Activated CD4-positive, alpha-beta T cell treated with anti-CD3 and anti-CD28 coated beads, Interleukin-2, Interleukin-6, amounts not matched to agents 100 ng/mL and 50 ng/mL, durations not matched to agents 16 hours and 8 hours (primary cell): ENCODE measurements around the gene GATB.
"Not testable (repeated sequence)": the region's sequence is repeated elsewhere in the genome, so short reads cannot be mapped to it uniquely, and the experiment has no call there.

ENCODE experiments used
- DNase-seq: peaks from one replicate; pipeline ENCODE4 v3.0.0-alpha.2; 2020

Gene GATB

DNA sequence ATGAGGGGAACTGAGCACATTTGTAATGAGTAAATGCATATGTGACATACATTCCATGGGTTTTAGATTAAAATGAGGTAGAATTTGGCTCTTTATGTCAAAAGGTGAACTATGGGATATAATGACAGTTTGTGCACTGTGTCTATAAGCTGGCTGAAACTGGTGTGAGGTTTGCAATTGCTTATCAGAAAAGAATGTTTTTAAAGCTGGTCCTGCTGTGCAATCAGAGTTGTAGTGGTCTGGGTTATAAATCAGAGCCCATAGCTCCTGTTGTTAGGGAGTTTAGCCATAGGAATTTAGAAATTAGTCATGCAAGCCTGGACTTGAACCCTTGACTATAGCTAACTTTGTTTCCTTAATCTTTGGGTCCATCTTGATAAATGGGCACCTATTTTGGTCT lies 23.1 kb upstream of the GATB start:
- no peak for DNase-seq

DNA sequence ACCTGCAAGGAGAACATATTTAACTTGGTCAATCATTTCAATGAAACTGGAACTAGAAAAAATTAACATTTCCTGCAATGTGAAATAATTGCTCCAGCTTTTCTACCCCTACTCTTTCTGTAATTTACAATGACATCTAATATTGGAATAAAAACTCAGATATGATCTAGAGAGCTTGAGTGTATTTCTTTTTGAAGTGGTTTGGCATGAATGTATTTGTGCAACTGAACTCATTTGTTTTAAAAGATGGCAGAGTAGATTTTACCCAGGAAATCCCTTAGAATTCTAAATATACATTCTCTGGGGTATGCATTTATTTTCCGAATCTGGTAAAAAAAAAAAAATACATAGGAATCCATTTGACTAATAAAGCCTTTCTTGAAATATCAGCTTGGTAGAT lies 21.5 kb upstream of the GATB start:
- no peak for DNase-seq

DNA sequence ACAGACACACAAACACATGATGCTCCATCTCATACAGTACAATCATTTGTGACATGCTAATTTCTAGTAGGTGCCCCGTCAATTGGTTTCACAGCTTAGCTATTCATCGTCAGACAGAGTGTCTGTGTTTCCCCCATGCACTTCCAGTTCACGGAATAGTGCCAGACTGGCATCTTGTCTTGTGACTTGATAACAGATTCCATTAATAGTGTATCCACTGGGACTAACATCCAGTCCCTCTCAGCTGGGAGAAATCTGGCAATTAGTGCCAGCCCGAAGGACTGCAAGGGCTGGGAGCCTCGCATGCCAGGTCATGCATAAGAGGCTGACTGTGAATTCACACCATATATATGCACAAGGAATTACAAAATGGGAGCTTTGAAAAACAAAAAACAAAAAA lies 20.2 kb upstream of the GATB start:
- DNase-seq: no peak

DNA sequence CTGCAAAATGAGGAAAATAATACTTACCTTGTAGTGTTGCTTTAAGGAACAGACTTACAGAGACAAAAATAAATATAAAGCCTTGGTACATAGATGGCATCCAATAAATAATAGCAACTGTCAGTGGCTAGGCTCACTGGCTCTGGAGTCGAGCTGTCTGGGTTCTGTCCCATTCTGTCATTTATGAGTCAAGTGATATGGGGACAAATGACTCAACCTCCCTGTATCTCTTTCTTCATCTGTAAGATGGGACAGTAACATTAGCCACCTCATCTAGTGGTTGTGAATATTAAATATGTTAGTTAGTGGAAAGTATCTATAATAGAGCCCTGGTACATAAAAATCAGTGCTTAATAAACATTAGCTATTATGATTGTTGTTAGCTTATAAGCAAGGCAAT lies 16.7 kb upstream of the GATB start:
- peak; percentile 4 for DNase-seq

DNA sequence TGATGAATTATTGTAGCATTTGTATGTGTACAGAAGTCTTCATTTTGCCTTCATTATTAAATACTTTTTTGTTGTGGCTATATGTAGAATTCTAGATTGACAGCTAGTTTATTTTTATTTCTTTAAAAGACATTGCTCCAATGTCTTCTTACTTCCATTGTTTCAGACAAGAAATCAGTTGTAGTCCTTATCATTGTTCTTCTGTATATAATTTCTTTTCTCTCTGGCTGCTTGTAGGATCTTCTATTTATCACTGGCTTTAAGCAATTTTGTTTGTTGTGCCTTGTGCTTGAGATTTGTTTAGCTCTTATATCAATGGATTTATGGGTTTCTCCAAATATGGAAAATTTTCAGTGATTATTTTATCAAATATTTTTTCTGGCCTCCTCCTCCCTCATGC lies 13.5 kb upstream of the GATB start:
- DNase-seq: no peak

DNA sequence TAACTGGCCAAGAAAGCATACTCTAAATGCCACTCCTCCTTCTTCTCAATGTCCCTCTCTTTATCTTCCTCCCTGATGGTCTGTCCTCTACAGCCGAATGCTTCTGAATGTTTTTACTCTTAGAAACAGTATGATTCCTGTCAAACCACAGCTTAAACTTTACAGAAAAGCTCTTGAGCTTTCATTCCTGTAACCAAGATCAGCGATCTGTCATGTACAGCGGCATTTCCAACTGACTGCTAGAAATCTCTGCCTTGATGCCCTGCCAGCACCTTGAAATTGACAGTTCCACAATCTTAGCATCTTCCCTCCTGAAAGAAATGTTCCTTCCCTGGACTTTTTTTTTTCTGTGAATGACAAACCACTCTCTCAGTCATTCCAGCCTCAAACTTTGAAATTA lies 11.5 kb upstream of the GATB start:
- DNase-seq: no peak

DNA sequence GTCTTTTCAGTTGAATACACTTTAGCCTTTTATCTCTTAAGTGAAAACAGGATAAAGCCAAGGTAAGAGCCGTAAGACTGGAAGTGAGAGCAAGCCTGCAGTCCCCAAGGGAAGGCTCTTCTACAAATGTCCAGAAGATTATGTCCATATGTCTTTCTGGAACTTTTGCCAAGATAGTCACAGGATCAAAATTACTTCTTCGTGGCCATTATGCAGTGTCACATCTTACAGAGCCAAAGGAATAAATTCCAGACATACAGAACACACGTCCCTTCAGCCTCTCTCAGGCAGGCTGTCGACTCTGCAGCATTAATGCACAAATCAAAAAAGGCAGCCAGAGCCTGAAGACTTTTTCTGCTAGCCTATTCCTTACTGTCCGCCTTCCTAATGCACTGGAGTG lies 10.9 kb upstream of the GATB start:
- DNase-seq: no peak

DNA sequence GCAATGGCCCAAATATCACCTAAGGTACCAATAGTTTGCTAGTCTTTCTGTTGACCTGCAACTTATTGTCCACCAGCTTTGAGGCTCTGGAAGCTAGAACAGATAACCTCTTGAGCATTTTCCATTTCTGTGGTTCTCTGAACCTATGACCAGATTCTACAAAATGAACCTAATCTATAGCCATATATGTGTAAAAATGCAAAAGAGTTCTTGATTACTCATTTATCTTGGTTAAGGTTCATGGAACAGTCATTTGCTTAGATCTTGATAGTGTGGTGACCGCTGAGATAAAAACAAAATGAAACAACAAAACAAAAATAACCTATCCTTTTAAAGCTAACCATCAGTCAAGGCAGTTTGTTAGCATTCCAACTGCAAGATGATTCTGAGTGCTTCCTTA lies 9.3 kb upstream of the GATB start:
- no peak for DNase-seq

DNA sequence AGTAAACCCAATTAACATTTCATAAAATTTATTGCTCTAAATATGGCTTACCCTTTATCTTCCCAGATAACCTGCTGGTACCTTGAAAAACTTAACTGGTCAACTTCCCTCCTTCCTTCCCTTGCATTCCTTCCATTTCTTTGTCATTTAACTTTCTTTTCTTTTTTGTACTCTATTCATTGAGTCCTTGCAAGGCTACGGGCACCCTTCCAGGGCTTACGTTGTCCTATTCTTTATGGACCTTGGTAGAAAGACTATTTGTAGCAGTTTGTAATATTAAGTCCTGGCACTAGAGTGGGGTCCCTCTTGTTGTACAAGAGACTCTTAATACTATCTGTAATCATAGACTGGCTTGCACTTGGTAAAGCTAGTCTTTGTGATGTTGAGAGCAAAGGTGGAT lies 8.0 kb upstream of the GATB start:
- no peak for DNase-seq

DNA sequence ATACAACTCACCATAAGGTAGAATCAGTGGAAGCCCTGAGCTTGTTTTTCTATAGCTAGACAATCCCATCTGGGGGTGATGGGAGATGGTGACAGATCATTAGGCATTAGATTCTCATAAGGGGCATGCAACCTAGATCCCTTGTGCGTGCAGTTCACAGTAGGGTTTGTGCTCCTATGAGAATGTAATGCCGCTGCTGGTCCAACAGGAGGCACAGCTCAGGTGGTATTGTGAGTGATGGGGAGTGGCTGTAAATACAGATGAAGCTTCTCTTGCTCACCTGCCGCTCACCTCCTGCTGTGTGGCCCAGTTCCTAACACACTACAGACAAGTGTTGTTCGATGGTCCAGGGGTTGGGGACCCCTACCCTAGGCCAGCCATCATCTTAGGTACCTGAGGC lies 5.9 kb upstream of the GATB start:
- no peak for DNase-seq

DNA sequence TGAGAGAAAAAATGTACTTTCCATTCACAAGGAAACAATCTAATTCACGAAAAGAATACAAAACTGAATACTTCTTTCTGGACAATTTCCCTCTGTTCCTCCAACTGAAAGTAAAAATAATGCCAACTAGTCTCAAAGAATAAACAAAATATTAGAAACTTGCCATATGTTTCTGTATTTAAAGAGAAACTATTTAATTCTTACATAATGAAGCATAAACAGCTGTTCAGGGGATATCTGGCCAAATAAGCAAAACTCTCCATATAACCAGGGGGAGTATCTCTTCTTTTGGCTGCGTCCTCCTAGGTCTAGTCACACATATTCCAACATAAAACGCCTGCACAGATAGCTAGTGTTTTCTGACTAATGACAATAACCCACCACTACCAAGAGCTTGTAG lies 805 bp downstream of the GATB start:
- DNase-seq: no peak

DNA sequence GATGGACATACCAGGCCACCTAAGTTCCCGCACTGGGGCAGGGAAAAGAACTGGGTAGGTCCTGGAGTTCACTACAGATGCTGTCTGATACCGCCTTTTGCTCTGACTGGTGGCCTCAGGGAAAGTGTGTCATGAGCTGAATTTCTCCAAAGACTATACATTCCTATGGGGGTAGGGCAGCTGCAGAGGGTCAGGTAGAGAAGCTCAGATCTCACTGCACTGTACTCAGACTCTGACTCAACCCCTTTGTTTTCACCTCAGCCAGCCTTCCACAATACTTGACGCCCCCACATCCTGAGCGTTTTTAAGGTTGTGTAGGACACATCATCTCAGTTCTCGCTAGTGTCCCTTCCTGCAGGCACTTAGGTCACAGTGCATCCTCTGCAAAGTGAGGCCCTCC lies 7.8 kb downstream of the GATB start:
- peak; percentile 14 for DNase-seq

DNA sequence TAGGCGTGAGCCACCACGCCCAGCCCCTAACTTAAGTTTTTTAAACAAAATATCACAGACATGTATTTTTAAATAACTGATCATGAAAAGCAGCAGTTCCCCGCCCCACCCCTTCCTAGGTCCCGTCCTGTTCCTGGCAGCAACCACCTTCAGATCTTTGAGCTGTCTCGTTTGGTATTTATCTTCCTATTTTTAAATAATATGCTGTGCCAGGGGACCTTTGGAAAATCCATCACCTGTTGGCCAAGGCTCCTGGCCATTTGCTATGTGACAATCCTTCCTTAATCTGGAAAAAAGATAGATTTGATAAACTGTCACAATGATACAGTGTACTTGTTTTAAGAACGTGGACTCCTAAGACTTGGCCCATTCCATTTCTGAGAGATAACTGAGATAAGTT lies 10.7 kb downstream of the GATB start:
- no peak for DNase-seq

DNA sequence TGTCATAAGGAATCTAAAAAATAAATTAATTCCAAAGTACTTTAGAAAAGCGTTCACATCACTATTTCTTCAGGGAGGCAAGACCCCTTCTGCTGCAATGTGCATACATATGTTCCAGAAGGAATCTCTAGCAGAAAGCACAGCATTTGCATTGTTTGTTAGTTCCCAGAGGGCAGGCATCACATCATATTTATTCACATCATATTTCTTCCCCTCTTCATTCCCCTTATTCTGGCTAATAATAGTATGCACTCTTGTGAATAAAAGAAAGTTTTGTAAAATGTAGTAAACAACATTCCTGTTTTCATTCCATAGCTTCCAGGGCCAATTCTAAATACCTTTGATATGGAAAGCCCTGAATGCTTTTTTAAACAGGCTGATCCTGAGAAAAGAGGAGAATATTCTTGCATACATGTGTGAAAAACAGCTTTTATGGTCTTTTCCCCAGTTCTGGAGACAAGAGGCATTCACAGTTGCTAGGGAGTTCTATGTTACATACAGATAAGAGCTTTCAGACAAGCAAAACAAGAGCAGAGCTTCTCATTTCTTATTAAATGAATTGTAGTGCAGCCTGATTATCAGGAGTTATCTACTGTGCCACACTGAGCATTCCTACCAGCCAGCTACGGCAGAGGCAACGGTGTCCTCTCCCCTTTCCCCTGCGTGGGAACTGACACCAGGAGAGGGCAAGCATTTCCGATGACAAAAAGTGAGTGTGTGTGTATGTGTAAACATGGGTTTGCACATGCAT lies 15.2 kb downstream of the GATB start:
- no peak for DNase-seq

DNA sequence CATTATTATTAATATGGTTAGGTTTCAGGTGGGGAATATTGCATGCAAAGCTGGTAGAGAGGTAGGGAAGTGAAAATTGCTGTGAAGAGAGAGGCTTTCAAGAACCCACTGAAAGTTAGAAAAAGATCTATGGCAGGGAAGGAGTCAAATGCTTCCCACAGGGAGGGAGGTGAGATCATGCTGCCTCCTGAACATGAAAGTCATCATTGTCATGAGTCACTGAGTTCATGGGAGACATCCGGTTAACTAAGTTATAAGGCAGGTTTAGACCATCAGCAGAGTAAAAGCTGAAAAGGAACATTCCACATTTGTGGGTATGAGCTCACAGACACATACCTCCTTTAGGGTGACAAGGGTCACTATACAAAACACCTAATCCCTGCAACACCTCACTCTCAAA lies 16.2 kb downstream of the GATB start:
- DNase-seq: peak; percentile 35

DNA sequence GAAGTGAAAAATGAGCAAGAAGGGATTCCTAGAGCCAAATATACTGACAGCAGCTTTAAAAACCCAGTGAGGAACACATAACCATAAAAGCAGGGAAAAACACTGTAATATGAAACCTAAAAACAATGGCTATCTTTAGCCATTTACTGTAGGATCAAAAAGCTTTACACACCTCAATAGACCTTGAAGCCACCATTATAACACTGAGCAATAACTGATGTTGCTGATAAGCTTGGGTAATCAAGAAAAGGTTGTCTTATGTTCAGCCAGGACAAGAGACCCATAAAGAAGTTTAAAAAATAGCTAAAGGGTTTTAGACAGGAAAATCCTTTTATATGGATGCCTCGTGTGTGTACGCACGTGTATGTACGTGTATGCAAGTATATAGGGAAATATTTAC lies 16.9 kb downstream of the GATB start:
- DNase-seq: no peak

DNA sequence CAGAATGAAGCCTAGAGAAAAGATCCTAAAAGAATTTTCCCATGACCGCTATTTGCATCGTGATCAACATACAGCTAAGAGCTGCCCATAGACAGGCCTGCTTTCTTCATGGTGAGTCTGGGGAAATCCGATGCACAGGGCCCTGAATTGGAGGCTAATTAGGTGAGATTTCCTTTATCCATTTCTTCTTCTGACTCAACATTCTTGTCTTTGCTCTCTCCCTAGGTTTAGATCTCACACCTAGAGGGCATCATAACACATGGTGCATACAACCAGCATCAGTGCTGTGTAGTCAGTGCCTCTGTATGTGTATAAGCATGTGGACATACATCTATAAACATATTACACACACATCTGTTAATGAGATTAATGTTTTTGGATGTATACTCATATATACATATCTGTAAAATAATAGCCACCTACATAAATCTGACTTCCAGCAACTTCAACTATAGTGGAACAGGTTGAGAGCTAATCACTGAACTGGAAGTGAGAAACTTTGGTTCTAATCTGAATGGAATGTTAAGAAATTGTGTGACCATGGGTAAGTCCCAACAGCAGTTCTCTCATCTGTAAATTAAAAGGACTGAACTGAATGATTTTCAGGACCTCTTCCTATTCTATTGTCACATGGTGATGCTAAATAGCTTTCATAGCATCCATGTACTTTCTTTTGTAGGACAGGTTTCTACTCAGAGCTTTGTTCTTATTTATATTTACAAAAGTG lies 17.5 kb downstream of the GATB start:
- no peak for DNase-seq

DNA sequence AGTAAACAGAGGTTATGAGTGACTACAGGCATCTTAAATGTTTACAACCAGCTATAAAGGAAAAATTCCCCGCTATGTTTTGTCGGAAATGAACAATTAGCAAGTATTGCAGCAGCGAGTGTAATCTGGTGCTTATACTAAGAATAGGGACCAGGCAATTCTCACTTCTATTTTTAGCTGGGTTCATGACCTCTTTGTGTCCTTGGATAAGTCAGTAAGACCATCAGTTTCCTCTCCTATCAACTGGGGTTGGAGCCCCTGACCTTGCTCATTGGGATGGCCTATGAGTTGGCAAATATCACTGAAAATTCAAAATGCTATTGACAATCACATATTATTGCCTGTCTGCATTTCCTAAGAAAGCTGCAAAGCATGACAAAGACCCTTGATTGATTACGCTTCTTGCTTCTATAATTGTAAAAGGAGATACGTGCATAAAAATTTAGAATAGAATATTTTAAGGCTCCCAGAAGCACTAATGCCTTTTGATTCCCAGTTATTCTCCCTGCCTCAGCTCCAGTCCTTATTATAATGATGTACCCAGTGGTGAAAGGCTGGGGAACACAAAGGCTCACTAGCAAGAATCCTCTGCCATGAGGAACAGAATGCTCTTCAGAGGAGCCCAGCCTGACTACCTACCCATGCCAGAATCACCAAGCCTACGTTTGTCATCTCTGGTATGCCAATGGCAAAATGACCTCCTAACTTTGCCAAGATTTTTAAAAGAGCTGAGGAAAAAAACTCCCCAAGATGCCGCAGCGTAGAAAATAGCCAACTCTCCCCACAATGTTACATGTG lies 21.9 kb downstream of the GATB start:
- DNase-seq: no peak

DNA sequence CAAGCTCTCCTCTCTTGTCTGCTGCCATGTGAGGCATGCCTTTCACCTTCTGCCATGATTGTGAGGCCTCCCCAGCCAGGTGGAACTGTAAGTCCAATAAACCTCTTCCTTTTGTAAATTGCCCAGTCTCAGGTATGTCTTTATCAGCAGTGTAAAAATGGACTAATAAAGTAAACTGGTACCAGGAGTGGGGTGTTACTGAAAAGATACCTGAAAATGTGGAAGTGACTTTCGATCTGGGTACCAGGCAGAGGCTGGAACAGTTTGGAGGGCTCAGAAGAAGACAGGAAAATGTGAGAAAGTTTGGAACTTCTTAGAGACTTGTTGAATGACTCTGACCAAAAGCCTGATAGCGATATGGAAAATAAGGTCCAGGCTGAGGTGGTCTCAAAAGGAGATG lies 24.0 kb downstream of the GATB start:
- DNase-seq: not testable (repeated sequence)

DNA sequence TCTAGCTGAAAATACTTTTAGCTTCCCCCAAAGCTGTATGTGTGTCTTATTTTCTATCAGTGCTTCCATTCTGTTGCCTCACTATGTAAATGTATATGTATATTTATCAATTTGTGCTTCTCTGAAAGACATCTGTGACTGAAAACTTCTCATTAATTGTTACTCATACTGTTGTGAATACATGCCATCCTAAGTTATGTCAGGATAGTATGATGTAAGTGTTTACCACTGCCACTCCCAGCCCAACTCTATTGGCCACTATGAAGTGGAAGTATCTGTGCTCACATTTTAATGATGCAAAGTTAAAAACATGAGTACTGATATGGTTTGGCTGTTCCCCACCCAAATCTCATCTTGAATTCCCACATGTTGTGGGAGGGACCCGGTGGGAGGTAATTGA lies 24.4 kb downstream of the GATB start:
- no peak for DNase-seq

DNA sequence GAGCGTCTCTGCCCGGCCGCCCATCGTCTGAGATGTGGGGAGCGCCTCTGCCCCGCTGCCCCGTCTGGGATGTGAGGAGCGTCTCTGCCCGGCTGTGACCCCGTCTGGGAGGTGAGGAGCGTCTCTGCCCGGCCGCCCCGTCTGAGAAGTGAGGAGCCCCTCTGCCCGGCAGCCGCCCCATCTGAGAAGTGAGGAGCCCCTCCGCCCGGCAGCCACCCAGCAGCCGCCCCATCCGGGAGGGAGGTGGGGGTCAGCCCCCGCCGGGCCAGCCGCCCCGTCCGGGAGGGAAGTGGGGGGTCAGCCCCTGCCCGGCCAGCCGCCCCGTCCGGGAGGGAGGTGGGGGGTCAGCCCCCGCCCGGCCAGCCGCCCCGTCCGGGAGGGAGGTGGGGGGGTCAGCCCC lies 29.1 kb downstream of the GATB start:
- not testable (repeated sequence) for DNase-seq

DNA sequence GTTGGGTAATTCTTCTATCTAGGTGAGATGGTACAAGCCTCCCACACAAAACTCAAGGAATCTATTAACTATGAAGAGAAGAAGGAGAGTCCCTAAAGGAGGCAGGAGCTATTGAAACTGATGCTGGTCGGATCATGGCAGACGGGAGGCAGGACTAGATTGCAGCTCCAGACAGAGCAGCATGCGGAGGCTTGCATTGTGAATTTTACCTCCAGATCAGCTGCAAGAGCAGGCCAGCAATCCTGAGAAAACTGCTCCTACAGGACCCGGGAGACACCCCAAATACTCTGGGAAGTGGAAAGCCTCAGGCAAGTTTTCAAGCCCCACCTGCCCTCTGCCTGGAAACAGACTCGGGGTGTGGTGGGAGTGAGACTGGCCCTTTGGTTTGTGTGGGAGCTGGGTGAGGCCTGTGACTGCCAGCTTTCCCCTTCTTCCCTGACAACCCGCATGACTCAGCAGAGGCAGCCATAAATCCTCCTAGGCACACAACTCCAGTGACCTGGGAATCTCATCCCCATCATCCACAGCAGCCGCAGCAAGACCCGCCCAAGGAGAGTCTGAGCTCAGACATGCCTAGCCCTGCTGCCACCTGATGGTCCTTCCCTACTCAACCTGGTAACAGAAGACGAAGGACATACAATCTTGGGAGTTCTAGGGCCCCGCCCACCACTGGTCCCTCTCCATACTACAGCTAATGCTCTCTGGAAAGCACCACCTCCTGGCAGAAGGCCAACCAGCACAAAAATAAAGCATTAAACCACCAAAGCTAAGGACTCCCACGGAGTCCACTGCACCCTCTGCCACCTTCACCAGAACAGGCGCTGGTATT lies 30.9 kb downstream of the GATB start:
- no peak for DNase-seq

DNA sequence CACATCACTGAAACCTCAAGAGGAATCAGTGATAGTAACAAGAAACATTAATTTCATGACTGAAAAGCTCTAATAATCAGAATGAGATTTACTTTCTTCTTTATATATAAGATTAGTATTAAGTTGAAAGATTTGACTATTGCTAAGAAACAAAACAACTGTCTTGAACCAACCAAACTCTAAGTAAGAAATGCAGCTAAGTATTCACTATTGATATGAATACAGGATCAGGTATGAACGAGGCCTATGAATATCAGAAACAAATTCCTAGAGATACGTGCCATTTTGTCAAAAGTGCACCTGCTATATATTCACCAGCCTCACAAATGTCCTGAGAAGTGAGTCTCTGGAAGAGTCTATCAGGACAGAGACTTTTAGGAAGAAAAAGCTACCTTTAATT lies 32.1 kb downstream of the GATB start:
- no peak for DNase-seq
